NOMO-1 treated with dmso at 0.1 percent for 144 hours (cell line): Measurements from ENCODE around the gene TROAP.
"Not testable (repeated sequence)": the region's sequence is repeated elsewhere in the genome, so short reads cannot be mapped to it uniquely, and the experiment has no call there.

Source experiments
- DNase-seq: peaks from one replicate; lab custom pipeline; 2025; ENCODE audit not compliant: unreplicated experiment; lab: John Stamatoyannopoulos, UW

Gene TROAP

GRCh38 chr12:49294804-49295081 lies 28.3 kb upstream of the TROAP start:
- no peak for DNase-seq

- DNase-seq = no peak
These were observed 27.7 kb upstream of the TROAP start, which contains the start of gene PRPH for GRCh38 chr12:49295082-49295936. Gene PRPH, plus strand, starts transcription at chr12:49295147. Its CDS starts 54 bp downstream, at chr12:49295201.

GRCh38 chr12:49296034-49296835 lies 26.8 kb upstream of the TROAP start:
- peak; percentile 17 for DNase-seq

DNA sequence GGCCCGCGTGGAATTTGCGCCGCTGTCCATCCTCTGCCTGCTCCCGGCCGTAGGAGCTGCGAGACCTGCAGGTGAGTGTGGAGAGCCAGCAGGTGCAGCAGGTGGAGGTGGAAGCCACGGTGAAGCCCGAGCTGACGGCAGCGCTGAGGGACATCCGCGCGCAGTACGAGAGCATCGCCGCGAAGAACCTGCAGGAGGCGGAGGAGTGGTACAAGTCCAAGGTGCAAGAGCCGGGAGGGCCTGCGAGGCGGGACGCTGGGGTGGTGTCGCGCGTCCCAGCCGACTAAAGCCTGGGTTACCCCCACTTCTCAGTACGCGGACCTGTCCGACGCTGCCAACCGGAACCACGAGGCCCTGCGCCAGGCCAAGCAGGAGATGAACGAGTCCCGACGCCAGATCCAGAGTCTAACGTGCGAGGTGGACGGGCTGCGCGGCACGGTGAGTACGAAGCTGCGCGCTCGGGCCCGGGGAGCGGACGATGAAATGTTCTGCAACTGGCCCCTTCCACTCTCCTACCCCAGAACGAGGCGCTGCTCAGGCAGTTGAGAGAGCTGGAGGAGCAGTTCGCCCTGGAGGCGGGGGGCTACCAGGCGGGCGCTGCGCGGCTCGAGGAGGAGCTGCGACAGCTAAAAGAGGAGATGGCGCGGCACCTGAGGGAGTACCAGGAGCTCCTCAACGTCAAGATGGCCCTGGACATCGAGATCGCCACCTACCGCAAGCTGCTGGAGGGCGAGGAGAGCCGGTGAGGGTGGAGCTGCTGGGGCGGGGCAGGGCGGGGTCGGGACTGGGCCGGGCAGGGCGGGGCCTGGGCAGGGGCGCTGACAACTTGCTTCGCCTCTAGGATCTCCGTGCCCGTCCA lies 26.0 kb upstream of the TROAP start:
- DNase-seq = peak; percentile 66

GRCh38 chr12:49297695-49298060 lies 25.4 kb upstream of the TROAP start:
- no peak for DNase-seq

DNA sequence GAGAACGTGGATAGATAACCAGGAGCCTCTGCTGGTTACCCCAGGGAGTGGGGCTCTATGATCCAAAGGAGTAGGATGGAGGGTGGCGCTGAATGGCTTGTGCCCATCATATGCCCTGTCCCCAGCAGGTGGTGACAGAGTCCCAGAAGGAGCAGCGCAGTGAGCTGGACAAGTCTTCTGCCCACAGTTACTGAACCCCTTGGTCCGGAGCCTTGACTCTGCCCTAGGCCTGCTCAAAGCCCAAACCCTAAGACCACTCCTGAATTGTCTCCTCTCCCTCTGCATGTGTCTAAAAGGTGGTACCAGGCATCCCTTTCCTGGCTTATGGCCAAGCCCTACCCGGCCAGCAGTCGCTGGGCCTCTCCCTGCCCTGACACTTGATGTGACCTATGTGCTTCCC lies 24.9 kb upstream of the TROAP start:
- DNase-seq = no peak

DNA sequence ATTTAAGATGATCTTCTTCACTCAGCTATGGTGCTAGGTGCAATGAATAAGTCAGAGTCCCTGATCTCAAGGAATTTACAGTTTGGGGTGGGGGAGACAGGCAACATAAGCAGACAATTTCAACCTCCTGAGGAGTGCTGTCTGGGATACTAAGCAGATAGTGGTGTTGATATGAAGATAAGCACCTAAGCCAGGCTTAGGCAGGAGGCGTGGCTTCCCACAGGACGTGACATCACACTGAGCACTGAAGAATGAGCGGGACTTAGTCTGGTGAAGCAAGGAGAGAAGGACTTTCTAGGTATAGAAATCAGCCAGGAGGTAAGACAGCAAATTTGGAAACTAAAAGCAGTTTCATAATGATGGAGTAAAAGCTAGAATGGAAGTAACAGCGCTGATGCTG lies 21.3 kb upstream of the TROAP start:
- no peak for DNase-seq

DNA sequence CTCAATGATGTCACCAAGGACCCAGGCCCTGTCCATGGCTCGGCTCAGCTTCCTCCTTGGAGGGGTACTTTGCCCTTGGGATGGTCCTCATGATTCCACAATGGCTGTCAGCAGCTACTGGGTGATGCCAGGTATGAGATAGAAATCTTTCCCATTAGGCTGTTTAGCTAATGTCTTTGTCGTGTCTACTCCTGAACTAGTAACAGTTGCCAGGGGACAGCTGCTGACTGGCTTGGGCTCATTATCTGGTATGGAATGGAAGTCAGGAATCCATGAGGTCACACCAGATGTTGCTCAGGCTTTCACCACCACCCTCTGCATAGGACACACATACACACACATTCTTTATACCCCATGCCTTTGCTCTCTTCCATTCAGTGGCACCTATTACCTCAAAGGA lies 18.9 kb upstream of the TROAP start:
- DNase-seq = no peak

DNA sequence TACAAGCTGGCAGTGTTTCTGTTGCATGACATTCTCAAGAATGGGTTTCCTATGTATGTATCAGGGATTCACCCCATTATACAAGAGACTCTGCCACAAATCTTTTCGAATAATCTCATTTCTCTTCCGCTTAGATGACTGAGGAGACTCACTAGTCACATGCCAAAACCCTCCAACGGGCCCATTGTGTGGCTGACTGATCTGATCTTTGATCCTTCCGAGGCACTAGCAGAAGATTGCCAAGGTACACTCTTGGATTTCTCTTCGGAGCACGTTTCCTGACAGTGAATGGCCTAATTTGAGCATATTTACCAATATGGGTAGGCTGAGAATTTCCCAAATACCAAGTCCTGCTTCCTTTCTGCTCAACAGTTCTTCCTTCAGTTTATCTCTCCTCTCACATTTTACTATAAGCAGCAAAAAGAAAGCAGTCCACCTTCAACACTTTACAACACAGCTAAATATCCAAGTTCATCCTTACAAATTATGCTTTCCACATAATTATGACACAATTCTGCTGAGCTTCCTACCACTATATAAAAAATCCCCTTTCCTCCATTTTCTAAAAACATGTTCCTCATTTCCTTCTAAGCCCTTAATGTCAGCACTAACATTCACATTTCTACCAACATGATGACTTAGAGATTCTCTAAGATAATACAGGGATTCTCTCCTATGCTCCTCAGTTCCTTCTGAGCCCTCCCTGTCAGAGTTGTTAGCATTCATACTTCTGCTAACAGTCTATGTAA lies 17.1 kb upstream of the TROAP start:
- no peak for DNase-seq

DNA sequence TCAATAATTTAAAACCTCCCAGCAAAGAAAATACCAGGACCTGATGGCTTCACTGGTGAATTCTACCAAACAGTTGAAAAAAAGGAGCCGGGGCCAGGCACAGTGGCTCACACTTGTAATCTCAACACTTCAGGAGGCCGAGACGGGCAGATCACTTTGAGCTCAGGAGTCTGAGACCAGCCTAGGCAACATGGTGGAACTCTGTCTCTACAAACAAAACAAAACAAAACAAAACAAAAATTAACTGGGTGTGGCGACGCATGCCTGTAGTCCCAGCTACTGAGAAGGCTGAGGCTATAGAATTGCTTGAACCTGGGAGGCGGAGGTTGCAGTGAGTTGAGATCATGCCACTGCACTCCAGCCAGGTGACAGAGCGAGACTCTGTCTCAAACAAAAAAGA lies 13.7 kb upstream of the TROAP start:
- no peak for DNase-seq

DNA sequence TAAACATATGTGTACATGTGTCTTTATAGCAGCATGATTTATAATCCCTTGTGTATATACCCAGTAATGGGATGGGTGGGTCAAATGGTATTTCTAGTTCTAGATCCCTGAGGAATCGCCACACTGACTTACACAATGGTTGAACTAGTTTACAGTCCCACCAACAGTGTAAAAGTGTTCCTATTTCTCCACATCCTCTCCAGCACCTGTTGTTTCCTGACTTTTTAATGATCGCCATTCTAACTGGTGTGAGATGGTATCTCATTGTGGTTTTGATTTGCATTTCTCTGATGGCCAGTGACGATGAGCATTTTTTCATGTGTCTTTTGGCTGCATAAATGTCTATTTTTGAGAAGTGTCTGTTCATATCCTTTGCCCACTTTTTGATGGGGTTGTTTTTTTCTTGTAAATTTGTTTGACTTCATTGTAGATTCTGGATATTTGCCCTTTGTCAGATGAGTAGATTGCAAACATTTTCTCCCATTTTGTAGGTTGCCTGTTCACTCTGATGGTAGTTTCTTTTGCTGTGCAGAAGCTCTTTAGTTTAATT lies 12.5 kb upstream of the TROAP start:
- not testable (repeated sequence) for DNase-seq

GRCh38 chr12:49314811-49315210 lies 8.2 kb upstream of the TROAP start:
- DNase-seq = no peak

DNA sequence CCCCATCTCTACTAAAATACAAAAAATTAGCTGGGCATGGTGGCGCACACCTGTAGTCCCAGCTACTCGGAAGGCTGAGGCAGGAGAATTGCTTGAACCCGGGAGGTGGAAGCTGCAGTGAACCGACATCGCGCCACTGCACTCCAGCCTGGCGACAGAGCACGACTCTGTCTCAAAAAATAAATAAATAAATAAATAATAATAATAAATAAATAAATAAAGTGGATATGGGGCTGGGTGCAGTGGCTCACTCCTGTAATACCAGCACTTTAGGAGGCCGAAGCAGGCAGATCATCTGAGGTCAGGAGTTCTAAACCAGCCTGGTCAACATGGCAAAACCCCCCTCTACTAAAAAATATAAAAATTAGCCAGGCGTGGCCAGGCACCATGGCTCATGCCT lies 5.9 kb upstream of the TROAP start:
- DNase-seq = not testable (repeated sequence)

- not testable (repeated sequence) for DNase-seq
These were observed 2.5 kb upstream of the TROAP start for GRCh38 chr12:49320411-49321103.

GRCh38 chr12:49322367-49322707 lies 718 bp upstream of the TROAP start:
- no peak for DNase-seq

- no peak for DNase-seq
These were observed 556 bp downstream of the TROAP start for GRCh38 chr12:49323524-49324097.

- no peak for DNase-seq
These were observed 2.6 kb downstream of the TROAP start for GRCh38 chr12:49325606-49326005.

DNA sequence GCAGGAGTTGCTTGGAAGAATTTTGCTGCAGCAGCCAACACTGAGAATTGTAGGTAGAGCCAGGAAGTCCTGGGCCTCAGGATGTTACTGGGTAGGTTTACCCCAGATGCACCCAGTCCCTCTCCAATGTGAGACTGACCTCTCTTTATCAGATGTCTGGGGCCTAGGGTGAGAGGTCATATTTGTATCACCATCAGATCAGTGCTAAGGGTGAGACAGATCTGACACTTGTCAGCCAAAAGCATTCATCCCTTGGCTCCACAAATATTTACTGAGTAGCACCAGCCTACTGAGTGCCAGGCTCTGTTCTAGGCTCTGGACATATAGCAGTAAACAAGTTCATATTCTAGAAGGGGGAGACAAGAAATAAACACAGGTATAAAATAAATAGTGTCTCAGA lies 4.3 kb downstream of the TROAP start:
- DNase-seq = no peak

DNA sequence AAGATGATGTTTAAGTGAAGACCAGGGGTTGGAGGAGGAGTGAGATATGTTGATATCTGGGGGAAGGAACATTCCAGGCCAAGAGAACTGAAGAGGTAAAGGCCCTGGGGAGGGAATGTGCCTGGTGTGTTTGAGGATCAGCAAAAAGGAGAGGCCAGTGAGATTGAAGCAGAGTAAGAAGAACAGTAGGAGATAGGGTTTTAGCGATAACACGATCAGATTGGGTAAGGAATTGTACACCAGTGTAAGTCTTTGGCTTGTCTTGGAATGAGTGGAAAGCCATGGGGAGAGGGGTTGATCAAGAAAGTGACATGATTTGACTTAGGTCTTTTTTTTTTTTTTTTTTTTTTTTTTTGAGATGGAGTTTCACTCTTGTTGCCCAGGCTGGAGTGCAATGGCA lies 4.8 kb downstream of the TROAP start:
- no peak for DNase-seq

DNA sequence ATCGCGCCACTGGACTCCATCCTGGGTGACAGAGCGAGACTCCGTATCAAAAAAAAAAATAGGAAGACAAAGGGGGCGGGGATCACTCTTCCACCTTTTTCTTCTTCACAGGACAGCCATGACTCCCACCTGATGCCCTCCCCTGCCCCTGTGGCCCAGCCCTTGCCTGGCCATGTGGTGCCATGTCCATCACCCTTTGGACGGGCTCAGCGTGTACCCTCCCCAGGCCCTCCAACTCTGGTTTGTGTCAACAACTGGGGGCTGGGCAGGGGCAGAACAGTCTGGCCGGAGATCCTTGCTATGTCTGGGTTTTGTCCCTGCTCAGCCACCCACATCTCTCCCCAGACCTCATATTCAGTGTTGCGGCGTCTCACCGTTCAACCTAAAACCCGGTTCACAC lies 5.8 kb downstream of the TROAP start:
- DNase-seq = no peak
